ENCODE measurements around the gene PAX5.

DNA sequence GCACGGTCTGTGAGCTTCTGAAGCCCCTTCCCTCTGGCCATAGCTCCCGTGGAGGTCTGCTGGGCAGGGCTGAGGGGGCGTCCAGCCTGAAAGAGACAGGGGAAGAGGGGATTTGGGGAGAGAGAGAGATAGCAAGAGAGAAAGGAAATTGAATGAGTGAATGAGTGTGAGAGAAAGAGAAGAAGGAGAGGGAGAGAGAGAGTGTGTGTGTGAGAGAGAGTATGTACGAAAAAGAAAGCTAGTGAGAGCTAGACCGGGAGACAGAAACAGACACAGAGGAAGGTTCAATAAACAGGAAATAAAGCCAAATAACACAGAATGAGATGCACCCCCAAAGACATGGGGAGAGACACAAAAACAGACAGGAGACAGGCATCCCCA is 37.4 kb downstream of the PAX5 start:
- no peak for TF ChIP-seq CTCF (IDR thresholded peaks at IDR 0.05)
- TF ChIP-seq POLR2A (IDR thresholded peaks at IDR 0.05): no peak
